IMR-90 (cell line): Measurements from ENCODE around the gene SAG. TPM values are rescaled to one million over a fixed set of nuclear protein-coding genes. Genes with fewer than 3 reads are reported as not detected.

Source experiments
- ATAC-seq: fragments of 200-7000 bp; cut with Tn5 transposase; 2 replicates; pipeline ENCODE4 v1.9.1; 2020; ENCODE audit warnings: low read depth, mild to moderate bottlenecking, moderate library complexity
- BruUV-seq: library from RNA; stranded (reverse); fragments of 400-500 nt; replicated peaks from 2 replicates; lab custom pipeline; 2021; lab: Mats Ljungman, UMichigan
- CTCF ChIA-PET: fragments of 300-600 bp; formaldehyde crosslinking; extraction: SDS; loops from one replicate; lab custom pipeline; 2021; ENCODE audit warnings: antibody characterized with exemption; lab: Yijun Ruan, JAX
- POLR2A ChIA-PET: fragments of 300-600 bp; sonication (Branson Sonifier 250); formaldehyde crosslinking; loops from one replicate; lab custom pipeline; 2022; ENCODE audit warnings: antibody characterized with exemption; ENCODE audit not compliant: unreplicated experiment; lab: Charles Lee
- DNase-seq: peaks from one replicate; pipeline ENCODE4 v3.0.0; 2013
- H2AFZ ChIP-seq: replicated peaks from 2 replicates; pipeline ENCODE3; 2013; ENCODE audit warnings: low read length, mild to moderate bottlenecking; ENCODE audit not compliant: poor library complexity
- H2AK5ac ChIP-seq: 2 replicates; pipeline ENCODE4 v1.6.1; 2013; ENCODE audit warnings: low read depth, low read length, inconsistent platforms
- H2AK9ac ChIP-seq: replicated peaks from 2 replicates; pipeline ENCODE3; 2013; ENCODE audit warnings: mild to moderate bottlenecking, low read depth, low read length, moderate library complexity; ENCODE audit not compliant: poor library complexity
- H2BK120ac ChIP-seq: 2 replicates; pipeline ENCODE4 v1.6.1; 2013; ENCODE audit warnings: low read depth, low read length, inconsistent platforms
- H2BK15ac ChIP-seq: 3 replicates; pipeline ENCODE4 v1.6.1; 2013; ENCODE audit warnings: low read depth, low read length, inconsistent platforms
- H2BK20ac ChIP-seq: 2 replicates; pipeline ENCODE4 v1.6.1; 2013; ENCODE audit warnings: low read depth, mild to moderate bottlenecking, inconsistent platforms, low read length, moderate library complexity
- H2BK5ac ChIP-seq: 2 replicates; pipeline ENCODE4 v1.6.1; 2013; ENCODE audit warnings: mild to moderate bottlenecking, low read depth, low read length, inconsistent platforms; ENCODE audit not compliant: poor library complexity, severe bottlenecking
- H3K14ac ChIP-seq: replicated peaks from 2 replicates; pipeline ENCODE4 v1.6.1; 2013; ENCODE audit warnings: low read depth, low read length, inconsistent platforms
- H3K18ac ChIP-seq: 2 replicates; pipeline ENCODE4 v1.6.1; 2013; ENCODE audit warnings: low read depth, low read length, control low read depth
- H3K23ac ChIP-seq: 2 replicates; pipeline ENCODE4 v1.6.1; 2013; ENCODE audit warnings: low read depth, low read length, inconsistent platforms
- H3K27ac ChIP-seq: 2 replicates; pipeline ENCODE4 v1.5.1; 2013; ENCODE audit warnings: mild to moderate bottlenecking, control low read depth, low read length; ENCODE audit not compliant: insufficient read depth
- H3K27me3 ChIP-seq: 2 replicates; pipeline ENCODE4 v1.6.1; 2013; ENCODE audit warnings: low read length; ENCODE audit not compliant: control insufficient read depth, insufficient read depth
- H3K36me3 ChIP-seq: 2 replicates; pipeline ENCODE4 v1.6.1; 2013; ENCODE audit warnings: low read length, mixed read lengths; ENCODE audit not compliant: control insufficient read depth, insufficient read depth
- H3K4ac ChIP-seq: 2 replicates; pipeline ENCODE4 v1.6.1; 2013; ENCODE audit warnings: low read depth, low read length, inconsistent platforms
- H3K4me1 ChIP-seq: 2 replicates; pipeline ENCODE4 v1.6.1; 2013; ENCODE audit warnings: low read length, mixed read lengths; ENCODE audit not compliant: control insufficient read depth, insufficient read depth
- H3K4me2 ChIP-seq: 2 replicates; pipeline ENCODE4 v1.6.1; 2013; ENCODE audit warnings: low read depth, mild to moderate bottlenecking, control low read depth, low read length, moderate library complexity
- H3K4me3 ChIP-seq: 2 replicates; pipeline ENCODE4 v1.5.1; 2013; ENCODE audit warnings: low read depth, mild to moderate bottlenecking, control low read depth, low read length, moderate library complexity; ENCODE audit not compliant: insufficient read depth
- H3K56ac ChIP-seq: 2 replicates; pipeline ENCODE4 v1.6.1; 2013; ENCODE audit warnings: low read length, inconsistent platforms; ENCODE audit not compliant: insufficient read depth; ENCODE audit errors: extremely low read depth
- H3K79me1 ChIP-seq, 2 experiments: 2 replicates each; pipeline ENCODE4 v1.6.1; 2013; ENCODE audit warnings: low read length in 2 of 2, inconsistent platforms in 1 of 2, low read depth in 1 of 2
- H3K9ac ChIP-seq: 2 replicates; pipeline ENCODE4 v1.6.1; 2013; ENCODE audit warnings: low read depth, low read length, control low read depth
- H3K9me1 ChIP-seq: 2 replicates; pipeline ENCODE4 v1.6.1; 2013; ENCODE audit warnings: low read length, inconsistent platforms; ENCODE audit not compliant: insufficient read depth
- H3K9me3 ChIP-seq: 2 replicates; pipeline ENCODE4 v1.6.1; 2013; ENCODE audit warnings: low read length; ENCODE audit not compliant: control insufficient read depth, insufficient read depth
- H4K20me1 ChIP-seq: 2 replicates; pipeline ENCODE4 v1.6.1; 2013; ENCODE audit warnings: low read length, inconsistent platforms; ENCODE audit not compliant: insufficient read depth
- H4K5ac ChIP-seq: 2 replicates; pipeline ENCODE4 v1.6.1; 2013; ENCODE audit warnings: mild to moderate bottlenecking, low read depth, low read length, control low read depth
- H4K8ac ChIP-seq, 2 experiments: 2 replicates each; pipeline ENCODE4 v1.6.1; 2013; ENCODE audit warnings: low read depth in 2 of 2, low read length in 2 of 2, control low read depth in 1 of 2, inconsistent platforms in 1 of 2
- H4K91ac ChIP-seq: 2 replicates; pipeline ENCODE4 v1.6.1; 2013; ENCODE audit warnings: low read depth, low read length, inconsistent platforms; ENCODE audit not compliant: insufficient read depth
- CEBPB ChIP-seq: IDR thresholded peaks from 2 replicates; pipeline ENCODE4 v1.6.1; 2012; ENCODE audit warnings: low read depth, low read length, improper control_type of control experiment
- RAD21 ChIP-seq: IDR thresholded peaks from 2 replicates; pipeline ENCODE4 v1.6.1; 2012; ENCODE audit warnings: low read length, improper control_type of control experiment
- WGBS, 2 experiments: methylation state at CpG; one replicate each; pipeline versions ENCODE4 v1.1.5 to v1.1.7; 2013; ENCODE audit warnings: missing lambda C conversion rate in 2 of 2; ENCODE audit not compliant: insufficient read length in 1 of 2; ENCODE audit errors: extremely low coverage in 2 of 2; 5-methylcytosine and 5-hydroxymethylcytosine counted together
- dilution Hi-C: fragments of 300-500 bp; cut with HindIII; formaldehyde crosslinking; loops from one replicate; pipeline ENCODE4 v1.14.3; 2018; ENCODE audit warnings: low sequenced_read_pairs; ENCODE audit not compliant: unreplicated experiment
- in situ Hi-C: fragments of 300-500 bp; cut with MboI; formaldehyde crosslinking; loops from 3 replicates; pipeline ENCODE4 v1.14.3; 2019; ENCODE audit warnings: low sequenced_read_pairs, inconsistent platforms, mixed read lengths
- intact Hi-C: fragments of 100-400 bp; cut with micrococcal nuclease; formaldehyde crosslinking; loops from 2 replicates; pipeline ENCODE4 v1.10.0; 2022
- polyA plus RNA-seq, 3 experiments: library from polyadenylated mRNA; depleted of rRNA; stranded (reverse); fragments of >200 nt; gene quantifications; 2 replicates each; pipeline ENCODE4 v1.2.3, GENCODE V29; 2012; ENCODE audit warnings: low replicate concordance in 1 of 3
- total RNA-seq: library from RNA; depleted of rRNA; stranded (reverse); fragments of >200 nt; gene quantifications from 2 replicates; pipeline ENCODE4 v1.2.3, GENCODE V29; 2012

Gene SAG
- total and polyA plus RNA-seq, 2 of the 4 experiments (the other 2 are of a cell fraction): not detected

DNA sequence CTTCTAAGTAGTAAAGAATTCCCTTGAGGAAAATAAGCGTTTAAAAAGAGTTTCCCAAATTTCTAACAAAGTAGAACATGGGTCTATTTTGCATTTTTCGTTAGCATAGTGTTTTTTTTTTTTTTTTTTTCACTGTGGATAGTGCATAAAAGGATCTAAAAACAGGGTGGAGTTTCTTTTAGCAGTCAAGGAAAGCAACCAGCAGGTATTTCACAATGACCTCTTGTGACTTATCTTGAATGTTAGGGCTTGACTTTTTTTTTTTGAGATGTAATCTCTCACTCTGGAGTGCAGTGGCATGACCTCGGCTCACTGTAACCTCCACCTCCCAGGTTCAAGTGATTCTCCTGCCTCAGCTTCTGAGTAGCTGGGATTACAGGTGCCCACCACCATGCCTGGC is 31.8 kb downstream of the SAG start:
- Histone ChIP-seq H2BK120ac (no peak overlapping the region), H3K9ac (no peak overlapping the region), H2AK5ac (no peak overlapping the region), H3K23ac (no peak overlapping the region), H3K79me1 (no peaks in the 10 kb centered on the region), H3K9me3 (no peaks in the 10 kb centered on the region), H3K36me3 (no peaks in the 10 kb centered on the region), H3K4me2 (no peak overlapping the region), H3K4ac (no peak overlapping the region), H2BK5ac (no peak overlapping the region), H4K20me1 (no peaks in the 10 kb centered on the region), H2AFZ (no peak overlapping the region), H3K9me1 (no peaks in the 10 kb centered on the region), H2AK9ac (no peak overlapping the region), H2BK15ac (no peak overlapping the region), H3K4me3 (no peak overlapping the region), H3K27me3 (peaks cover 23% of the 10 kb centered on the region), H4K5ac (no peak overlapping the region), H3K27ac (no peak overlapping the region), H4K8ac (no peak overlapping the region), H2BK20ac (no peak overlapping the region), H4K91ac (no peak overlapping the region), H3K14ac (no peak overlapping the region), H3K4me1 (no peaks in the 10 kb centered on the region), H3K56ac (no peak overlapping the region), H3K18ac (no peak overlapping the region)
- in situ Hi-C loops (no loop called here), dilution Hi-C loops (no loop called here), intact Hi-C loops (no loop called here)
- WGBS, 2 experiments: no CpG with 5 or more reads among the region's 3 CpGs
- no peak for DNase-seq
- no peak for ATAC-seq
- ChIA-PET CTCF (no interaction called here), POLR2A (no interaction called here)
- BruUV-seq: no TSS peak
- TF ChIP-seq CEBPB (0 out of 2 replicates have a peak, but pooled peaks have one; percentile 7), RAD21 (no peak)
